H9 (cell line): ENCODE data around the gene ARHGAP10. TPM values are rescaled to one million over a fixed set of nuclear protein-coding genes. Genes with fewer than 3 reads are reported as not detected.

Experiments
- DNase-seq: peaks from one replicate; pipeline ENCODE4 v3.0.0-alpha.2; 2017
- H2AFZ ChIP-seq: one replicate; pipeline ENCODE4 v1.6.1; 2013; ENCODE audit warnings: mild to moderate bottlenecking, low read length, control low read depth, moderate library complexity
- H2AK5ac ChIP-seq: 2 replicates; pipeline ENCODE4 v1.6.1; 2013; ENCODE audit warnings: low read length, control low read depth, mixed read lengths; ENCODE audit not compliant: insufficient read length
- H2BK120ac ChIP-seq: one replicate; pipeline ENCODE4 v1.6.1; 2013; ENCODE audit warnings: low read depth, mild to moderate bottlenecking, low read length, control low read depth, inconsistent platforms; ENCODE audit not compliant: poor library complexity, severe bottlenecking
- H2BK12ac ChIP-seq: 2 replicates; pipeline ENCODE4 v1.6.1; 2013; ENCODE audit warnings: low read length, control low read depth, mixed read lengths, low read depth; ENCODE audit not compliant: insufficient read length
- H2BK15ac ChIP-seq: 2 replicates; pipeline ENCODE4 v1.6.1; 2013; ENCODE audit warnings: low read depth, low read length, control low read depth
- H2BK20ac ChIP-seq: one replicate; pipeline ENCODE4 v1.6.1; 2013; ENCODE audit warnings: low read depth, mild to moderate bottlenecking, low read length, control low read depth, inconsistent platforms; ENCODE audit not compliant: poor library complexity, severe bottlenecking
- H2BK5ac ChIP-seq: 2 replicates; pipeline ENCODE4 v1.6.1; 2013; ENCODE audit warnings: low read length, control low read depth, mixed read lengths; ENCODE audit not compliant: insufficient read length
- H3K14ac ChIP-seq: 2 replicates; pipeline ENCODE4 v1.6.1; 2013; ENCODE audit warnings: low read length, control low read depth; ENCODE audit not compliant: insufficient read depth
- H3K18ac ChIP-seq: 2 replicates; pipeline ENCODE4 v1.6.1; 2013; ENCODE audit warnings: low read depth, mild to moderate bottlenecking, mixed read lengths, low read length, control low read depth; ENCODE audit not compliant: insufficient read length
- H3K23ac ChIP-seq: 2 replicates; pipeline ENCODE4 v1.6.1; 2013; ENCODE audit warnings: low read length, control low read depth, mixed read lengths, low read depth; ENCODE audit not compliant: insufficient read length
- H3K23me2 ChIP-seq: 2 replicates; pipeline ENCODE4 v1.6.1; 2013; ENCODE audit warnings: low read depth, mild to moderate bottlenecking, mixed read lengths, low read length, control low read depth; ENCODE audit not compliant: insufficient read length, poor library complexity, severe bottlenecking
- H3K27ac ChIP-seq: 2 replicates; pipeline ENCODE4 v1.5.1; 2013; ENCODE audit warnings: low read length, control low read depth, mixed read lengths, low read depth; ENCODE audit not compliant: insufficient read length
- H3K27me3 ChIP-seq: 2 replicates; pipeline ENCODE4 v1.6.1; 2013; ENCODE audit warnings: low read length, control low read depth, inconsistent platforms; ENCODE audit not compliant: insufficient read depth
- H3K4ac ChIP-seq: 2 replicates; pipeline ENCODE4 v1.6.1; 2013; ENCODE audit warnings: low read depth, mild to moderate bottlenecking, control low read depth, inconsistent platforms, low read length, moderate library complexity
- H3K4me1 ChIP-seq: 2 replicates; pipeline ENCODE4 v1.6.1; 2013; ENCODE audit warnings: low read length, control low read depth, inconsistent platforms; ENCODE audit not compliant: insufficient read depth
- H3K4me2 ChIP-seq: 2 replicates; pipeline ENCODE4 v1.6.1; 2013; ENCODE audit warnings: low read length, control low read depth, mixed read lengths; ENCODE audit not compliant: insufficient read length, insufficient read depth
- H3K56ac ChIP-seq: 2 replicates; pipeline ENCODE4 v1.6.1; 2013; ENCODE audit warnings: low read depth, mild to moderate bottlenecking, mixed read lengths, low read length, control low read depth; ENCODE audit not compliant: insufficient read length
- H3K79me1 ChIP-seq: 2 replicates; pipeline ENCODE4 v1.6.1; 2013; ENCODE audit warnings: low read depth, mild to moderate bottlenecking, moderate library complexity, low read length, control low read depth, inconsistent platforms; ENCODE audit not compliant: insufficient read depth, poor library complexity, severe bottlenecking
- H3K79me2 ChIP-seq: 2 replicates; pipeline ENCODE4 v1.6.1; 2013; ENCODE audit warnings: low read length, control low read depth, inconsistent platforms; ENCODE audit not compliant: insufficient read depth
- H3K9ac ChIP-seq: 2 replicates; pipeline ENCODE4 v1.6.1; 2013; ENCODE audit warnings: low read length, control low read depth, mixed read lengths; ENCODE audit not compliant: insufficient read length; ENCODE audit errors: extremely low read depth
- H3K9me3 ChIP-seq: one replicate; pipeline ENCODE4 v1.6.1; 2013; ENCODE audit warnings: low read depth, low read length, inconsistent platforms; ENCODE audit not compliant: control insufficient read depth
- H3T11ph ChIP-seq: one replicate; pipeline ENCODE4 v1.6.1; 2013; ENCODE audit warnings: mild to moderate bottlenecking, low read length, control low read depth, inconsistent platforms
- H4K20me1 ChIP-seq: one replicate; pipeline ENCODE4 v1.6.1; 2013; ENCODE audit not compliant: control insufficient read depth, insufficient read length, insufficient read depth
- H4K5ac ChIP-seq: 2 replicates; pipeline ENCODE4 v1.6.1; 2013; ENCODE audit warnings: low read depth, mild to moderate bottlenecking, mixed read lengths, low read length, control low read depth; ENCODE audit not compliant: insufficient read length
- H4K8ac ChIP-seq: replicated peaks from 2 replicates; pipeline ENCODE4 v1.6.1; 2013; ENCODE audit warnings: low read length, control low read depth, mixed read lengths, low read depth; ENCODE audit not compliant: insufficient read length
- H4K91ac ChIP-seq: 2 replicates; pipeline ENCODE4 v1.6.1; 2013; ENCODE audit warnings: low read depth, mild to moderate bottlenecking, moderate library complexity, mixed read lengths, low read length, control low read depth; ENCODE audit not compliant: insufficient read length
- H3K27ac Mint-ChIP-seq, 3 experiments: 2 replicates in 2 of 3; 3 replicates in 1 of 3; pipeline ENCODE4 v1.8.0; 2020 to 2021; ENCODE audit warnings: mixed read lengths in 3 of 3, mild to moderate bottlenecking in 1 of 3, moderate library complexity in 1 of 3
- H3K27me3 Mint-ChIP-seq: 2 replicates; pipeline ENCODE4 v1.8.0; 2021; ENCODE audit warnings: low read depth, mild to moderate bottlenecking, moderate library complexity, mixed read lengths
- H3K36me3 Mint-ChIP-seq, 3 experiments: 2 replicates in 2 of 3; 3 replicates in 1 of 3; pipeline ENCODE4 v1.8.0; 2020 to 2021; ENCODE audit warnings: low read depth in 3 of 3, mixed read lengths in 3 of 3; ENCODE audit not compliant: insufficient read depth in 1 of 3
- H3K4me1 Mint-ChIP-seq, 2 experiments: 2 replicates each; pipeline ENCODE4 v1.8.0; 2020; ENCODE audit warnings: mixed read lengths in 2 of 2
- H3K4me3 Mint-ChIP-seq, 2 experiments: 2 replicates in 1 of 2; 3 replicates in 1 of 2; pipeline ENCODE4 v1.8.0; 2020 to 2021; ENCODE audit warnings: mild to moderate bottlenecking in 2 of 2, mixed read lengths in 2 of 2, moderate library complexity in 1 of 2
- H3K9me3 Mint-ChIP-seq, 2 experiments: 2 replicates in 1 of 2; 3 replicates in 1 of 2; pipeline ENCODE4 v1.8.0; 2020; ENCODE audit warnings: mild to moderate bottlenecking in 2 of 2, mixed read lengths in 2 of 2, moderate library complexity in 1 of 2
- CTCF ChIP-seq: fragments of 200-600 bp; sonication (generic); conservative IDR thresholded peaks from 3 replicates; pipeline ENCODE4 v1.8.0; 2021; ENCODE audit warnings: antibody characterized with exemption, mild to moderate bottlenecking
- WGBS: extraction: QIAGEN DNeasy Blood & Tissue Kit; methylation state at CpG from one replicate; pipeline ENCODE4 v1.1.7; 2013; ENCODE audit warnings: missing lambda C conversion rate, low lambda C conversion rate, mixed read lengths; ENCODE audit not compliant: insufficient read length; ENCODE audit errors: extremely low coverage; 5-methylcytosine and 5-hydroxymethylcytosine counted together
- total RNA-seq: library from RNA; stranded (reverse); gene quantifications from 2 replicates; pipeline ENCODE4 v1.2.1, GENCODE V29; 2021

The ARHGAP10 gene
- total RNA-seq, 1 experiment from 2014 or later = 7.8 TPM

- H2BK15ac ChIP-seq = no peak overlapping the region
- no peak overlapping the region for H3K9ac ChIP-seq
- no peaks in the 10 kb centered on the region for H3K9me3 ChIP-seq
- H2AFZ ChIP-seq = no peak overlapping the region
- H3K14ac ChIP-seq = no peak overlapping the region
- H3K79me2 ChIP-seq = no peaks in the 10 kb centered on the region
- no peak overlapping the region for H4K5ac ChIP-seq
- no CpG with 5 or more reads among the region's 3 CpGs for WGBS
- Mint-ChIP-seq H3K27me3 (no peaks in the 10 kb centered on the region), H3K4me3 (no peak overlapping the region), H3K4me1 (peaks cover 3 to 8% of the 10 kb centered on the region in 2 experiments; a peak in 3 of 4 replicates), H3K36me3 (no peaks in the 10 kb centered on the region), H3K27ac (no peak overlapping the region), H3K9me3 (no peaks in the 10 kb centered on the region)
- no peak overlapping the region for H4K91ac ChIP-seq
- H3K4me1 ChIP-seq = no peaks in the 10 kb centered on the region
- no peak overlapping the region for H3K18ac ChIP-seq
- H3K23me2 ChIP-seq = no peaks in the 10 kb centered on the region
- H2BK12ac ChIP-seq = no peak overlapping the region
- TF ChIP-seq CTCF = no peak
- H3K4me2 ChIP-seq = no peak overlapping the region
- no peak overlapping the region for H4K8ac ChIP-seq
- no peak overlapping the region for H2AK5ac ChIP-seq
- no peak overlapping the region for H2BK20ac ChIP-seq
- no peak for DNase-seq
- H2BK120ac ChIP-seq = no peak overlapping the region
- H3K23ac ChIP-seq = no peak overlapping the region
- no peak overlapping the region for H3T11ph ChIP-seq
- no peak overlapping the region for H2BK5ac ChIP-seq
- H3K79me1 ChIP-seq = no peaks in the 10 kb centered on the region
- no peak overlapping the region for H3K4ac ChIP-seq
- H4K20me1 ChIP-seq = no peaks in the 10 kb centered on the region
- no peak overlapping the region for H3K56ac ChIP-seq
- H3K27ac ChIP-seq = no peak overlapping the region
- H3K27me3 ChIP-seq = no peaks in the 10 kb centered on the region
These were observed 82.5 kb downstream of the ARHGAP10 start for GRCh38 chr4:147814376-147814775.
